ENCODE data around the gene MACROD2. TPM values are rescaled to one million over a fixed set of nuclear protein-coding genes. Genes with fewer than 3 reads are reported as not detected.

The MACROD2 gene
- total and polyA plus RNA-seq, 2 experiments from 2014 or later = 2.8 to 4.3 TPM

GRCh38 chr20:15253431-15253830, 1258.1 kb downstream of the MACROD2 start:
- Mint-ChIP-seq H3K36me3 (ENCODE audit: low read depth) (no peaks in the 10 kb centered on the region; the same call in 2 of the 3 replicates), H3K4me1 (peaks cover 3% of the 10 kb centered on the region), H3K27ac (no peak overlapping the region), H3K27me3 (ENCODE audit: insufficient read depth, low read depth, poor library complexity) (peaks cover 4% of the 10 kb centered on the region), H3K4me3 (no peak overlapping the region), H3K9me3 (peaks cover 3% of the 10 kb centered on the region; the same call in 1 of the 3 replicates)
- no peak overlapping the region for H3K4me2 ChIP-seq
- no peaks in the 10 kb centered on the region for H3K27me3 ChIP-seq (ENCODE audit: insufficient read depth)
- H3F3A ChIP-seq (replicated peaks; ENCODE audit: low read depth) = no peaks in the 10 kb centered on the region
- H4K20me1 ChIP-seq (replicated peaks; ENCODE audit: insufficient read depth) = no peaks in the 10 kb centered on the region
- no peaks in the 10 kb centered on the region for H3K4me1 ChIP-seq (ENCODE audit: insufficient read depth)
- no peak for ATAC-seq
- no peak overlapping the region for H2AFZ ChIP-seq
- no peak for DNase-seq (ENCODE audit: low spot score)
- H3K79me2 ChIP-seq (replicated peaks; ENCODE audit: insufficient read depth) = no peaks in the 10 kb centered on the region
- 0 out of 2 replicates have a peak, but pooled peaks cover 5% of the 10 kb centered on the region for H3K9me2 ChIP-seq (ENCODE audit: insufficient read depth)
- TF ChIP-seq ZNF462 (CRISPR knock-in tag; IDR thresholded peaks at IDR 0.05) (no peak), CTCF (conservative IDR thresholded peaks at IDR 0.05; ENCODE audit: low read depth in 2 of 2) (no peak), REST (IDR thresholded peaks at IDR 0.05; ENCODE audit: unreplicated experiment) (no peak), STAT1 (IDR thresholded peaks at IDR 0.05; ENCODE audit: unreplicated experiment) (no peak), JUNB (IDR thresholded peaks at IDR 0.05; ENCODE audit: unreplicated experiment) (no peak), ZNF331 (CRISPR knock-in tag; IDR thresholded peaks at IDR 0.05; ENCODE audit: low read depth) (no peak), NANOG (IDR thresholded peaks at IDR 0.05; ENCODE audit: borderline replicate concordance) (no peak)
- H3K36me3 ChIP-seq (ENCODE audit: insufficient read depth) = no peaks in the 10 kb centered on the region
- H3K4me3 ChIP-seq = no peak overlapping the region
- no peak overlapping the region for H3K27ac ChIP-seq (ENCODE audit: low read depth)

All from GM23338 (cell line).